NCI-H2196 (cell line): ENCODE results near the gene DZIP1L.

Experiments
- DNase-seq: peaks from one replicate; lab custom pipeline; 2025; ENCODE audit not compliant: unreplicated experiment; lab: John Stamatoyannopoulos, UW

Gene DZIP1L

GRCh38 chr3:138036572-138036971, 78.8 kb downstream of the DZIP1L start:
- DNase-seq = no peak

GRCh38 chr3:138034918-138035317, 80.5 kb downstream of the DZIP1L start:
- no peak for DNase-seq

DNA sequence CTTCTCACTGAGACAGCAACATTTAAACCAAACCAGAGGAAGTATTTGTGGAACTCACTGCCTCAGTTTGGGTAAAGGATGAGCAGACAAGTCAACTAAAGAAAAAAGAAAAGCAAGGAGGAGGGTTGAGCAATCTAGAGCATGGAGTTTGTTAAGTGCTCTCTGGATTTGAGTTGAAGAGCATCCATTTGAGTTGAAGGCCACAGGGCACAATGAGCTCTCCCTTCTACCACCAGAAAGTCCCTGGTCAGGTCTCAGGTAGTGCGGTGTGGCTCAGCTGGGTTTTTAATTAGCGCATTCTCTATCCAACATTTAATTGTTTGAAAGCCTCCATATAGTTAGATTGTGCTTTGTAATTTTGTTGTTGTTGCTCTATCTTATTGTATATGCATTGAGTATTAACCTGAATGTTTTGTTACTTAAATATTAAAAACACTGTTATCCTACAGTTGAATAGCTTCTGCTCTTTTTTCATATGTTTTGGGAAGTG, 82.2 kb downstream of the DZIP1L start:
- DNase-seq = no peak

DNA sequence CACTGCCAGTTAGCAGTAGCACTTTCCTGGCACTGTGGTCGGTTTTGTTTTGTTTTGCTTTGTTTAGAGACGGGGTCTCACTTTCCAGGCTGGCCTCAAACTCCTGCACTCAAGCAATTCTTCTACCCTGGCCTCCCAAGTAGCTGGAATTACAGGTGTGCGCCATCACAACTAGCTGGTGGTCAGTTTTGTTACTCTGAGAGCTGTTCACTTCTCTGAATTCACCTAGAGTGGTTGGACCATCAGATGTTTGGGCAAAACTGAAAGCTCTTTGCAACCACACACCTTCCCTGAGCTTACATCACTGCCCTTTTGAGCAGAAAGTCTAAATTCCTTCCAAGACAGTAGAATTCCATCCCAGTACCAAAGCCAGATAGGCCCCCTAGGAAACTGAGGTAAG, 82.8 kb downstream of the DZIP1L start:
- DNase-seq = no peak

DNA sequence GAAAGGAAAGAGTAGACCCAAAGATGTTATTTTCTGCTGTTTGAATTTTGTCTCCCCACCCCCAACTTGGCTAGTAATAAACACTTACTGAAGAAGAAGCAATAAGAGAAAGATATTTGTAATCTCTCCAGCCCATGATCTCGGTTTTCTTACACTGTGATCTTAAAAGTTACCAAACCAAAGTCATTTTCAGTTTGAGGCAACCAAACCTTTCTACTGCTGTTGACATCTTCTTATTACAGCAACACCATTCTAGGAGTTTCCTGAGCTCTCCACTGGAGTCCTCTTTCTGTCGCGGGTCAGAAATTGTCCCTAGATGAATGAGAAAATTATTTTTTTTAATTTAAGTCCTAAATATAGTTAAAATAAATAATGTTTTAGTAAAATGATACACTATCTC, 83.9 kb downstream of the DZIP1L start:
- no peak for DNase-seq

DNA sequence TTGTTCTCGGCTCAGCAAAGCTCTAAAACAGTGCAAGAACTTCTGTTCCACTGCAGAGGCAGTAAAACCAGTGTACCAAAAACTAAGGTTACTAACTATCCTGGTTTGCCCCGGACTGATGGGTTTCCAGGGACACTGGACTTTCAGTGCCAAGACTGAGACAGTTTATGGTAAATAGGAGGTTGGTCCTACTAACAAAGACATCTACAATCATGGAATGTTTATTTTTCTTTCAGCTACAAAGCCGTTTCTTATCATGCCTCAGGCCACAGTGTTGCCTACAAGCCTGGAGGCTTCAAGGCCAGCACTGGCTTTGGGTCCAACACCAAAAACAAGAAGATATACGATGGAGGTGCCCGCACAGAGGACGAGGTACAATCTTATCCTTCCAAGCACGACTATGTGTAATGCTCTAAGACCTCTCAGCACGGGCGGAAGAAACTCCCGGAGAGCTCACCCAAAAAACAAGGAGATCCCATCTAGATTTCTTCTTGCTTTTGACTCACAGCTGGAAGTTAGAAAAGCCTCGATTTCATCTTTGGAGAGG, 84.6 kb downstream of the DZIP1L start:
- DNase-seq = no peak

GRCh38 chr3:138027821-138028220, 87.6 kb downstream of the DZIP1L start:
- DNase-seq = no peak

DNA sequence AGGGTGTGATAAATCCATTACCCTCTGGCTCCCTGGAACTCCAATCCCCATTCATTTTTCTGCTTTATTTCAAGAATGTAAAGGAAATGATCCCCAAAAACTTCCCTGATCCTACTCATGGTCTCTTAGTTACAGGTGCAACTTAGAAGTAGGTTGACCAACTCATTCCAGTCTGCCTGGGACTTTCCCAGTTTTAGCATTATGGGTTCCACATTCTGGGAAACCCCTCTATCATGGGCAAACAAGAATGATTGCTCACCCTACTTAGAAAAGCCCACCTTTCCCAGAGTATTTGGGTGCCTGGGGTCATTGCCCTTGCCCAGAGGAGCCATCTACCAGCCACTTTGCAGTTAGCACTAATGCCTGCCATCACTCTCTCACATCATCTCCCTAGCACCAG, 89.9 kb downstream of the DZIP1L start:
- DNase-seq = no peak

DNA sequence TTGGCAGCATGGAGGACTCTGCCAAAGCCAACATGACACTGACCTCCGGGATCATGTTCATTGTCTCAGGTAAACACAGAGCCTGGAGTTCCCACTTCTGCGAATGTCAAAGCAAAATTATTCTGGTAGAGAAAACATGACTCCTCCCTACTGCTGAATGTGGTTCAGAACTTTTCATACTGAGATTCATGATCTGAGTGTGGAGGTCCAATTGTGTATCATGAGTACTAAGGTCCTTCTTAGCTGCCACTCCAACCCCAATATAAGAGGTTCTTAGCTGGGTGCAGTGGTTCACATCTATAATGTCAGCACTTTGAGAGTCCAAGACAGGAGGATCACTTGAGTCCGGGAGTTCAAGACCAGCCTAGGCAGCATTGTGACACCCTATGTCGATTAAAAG, 91.7 kb downstream of the DZIP1L start:
- DNase-seq = no peak

GRCh38 chr3:138019281-138020069, 95.9 kb downstream of the DZIP1L start:
- DNase-seq = no peak

- no peak for DNase-seq
Measured at GRCh38 chr3:138016065-138016464, 99.3 kb downstream of the DZIP1L start.

- DNase-seq = no peak
Measured at GRCh38 chr3:138012526-138012925, 102.9 kb downstream of the DZIP1L start.
